ENCODE results near the gene APC. TPM values are rescaled to one million over a fixed set of nuclear protein-coding genes. Genes with fewer than 3 reads are reported as not detected.

APC gene
- polyA plus RNA-seq, 1 experiment: 14.7 TPM

- CTCF ChIA-PET: interaction anchor here (1.1 kb wide), 1 partner anchor 13 kb away, joined by 3 read pairs; no protein-coding TSS in a partner anchor
Observed at GRCh38 chr5:112799661-112800060, 62.0 kb downstream of the APC start.

DNA sequence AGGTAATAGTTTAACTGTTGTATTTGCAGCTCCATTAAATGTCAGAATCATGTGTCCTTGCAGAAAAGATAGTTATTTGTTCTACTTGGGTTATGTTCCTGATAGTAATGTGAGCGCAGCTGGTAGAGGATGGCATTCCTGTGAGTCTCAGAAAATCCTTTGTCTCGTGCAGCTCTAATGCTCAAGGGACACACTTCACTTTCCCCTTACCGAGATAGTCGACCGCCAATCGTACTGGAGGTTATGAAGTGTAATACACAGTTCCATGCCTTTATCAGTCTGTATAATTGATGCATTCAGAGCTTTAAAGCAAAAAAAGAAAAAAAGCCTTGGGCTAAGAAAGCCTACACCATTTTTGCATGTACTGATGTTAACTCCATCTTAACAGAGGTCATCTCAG lies 63.2 kb downstream of the APC start:
- no peak overlapping the region for H3K4me3 ChIP-seq (ENCODE audit: low read depth, low read length)
- no peaks in the 10 kb centered on the region for H3K27me3 ChIP-seq (ENCODE audit: control insufficient read depth, insufficient read depth, low read length)
- H3K36me3 ChIP-seq (ENCODE audit: control insufficient read depth, insufficient read depth, low read length): no peaks in the 10 kb centered on the region; the same call in 1 of the 2 replicates
- CTCF ChIA-PET: interaction anchor here (0.8 kb wide), 1 partner anchor 31 kb away, joined by 3 read pairs; no protein-coding TSS in a partner anchor
- POLR2A ChIA-PET: no interaction called here
- DNase-seq (ENCODE audit: low read depth): no peak
- TF ChIP-seq, protein P1, sequence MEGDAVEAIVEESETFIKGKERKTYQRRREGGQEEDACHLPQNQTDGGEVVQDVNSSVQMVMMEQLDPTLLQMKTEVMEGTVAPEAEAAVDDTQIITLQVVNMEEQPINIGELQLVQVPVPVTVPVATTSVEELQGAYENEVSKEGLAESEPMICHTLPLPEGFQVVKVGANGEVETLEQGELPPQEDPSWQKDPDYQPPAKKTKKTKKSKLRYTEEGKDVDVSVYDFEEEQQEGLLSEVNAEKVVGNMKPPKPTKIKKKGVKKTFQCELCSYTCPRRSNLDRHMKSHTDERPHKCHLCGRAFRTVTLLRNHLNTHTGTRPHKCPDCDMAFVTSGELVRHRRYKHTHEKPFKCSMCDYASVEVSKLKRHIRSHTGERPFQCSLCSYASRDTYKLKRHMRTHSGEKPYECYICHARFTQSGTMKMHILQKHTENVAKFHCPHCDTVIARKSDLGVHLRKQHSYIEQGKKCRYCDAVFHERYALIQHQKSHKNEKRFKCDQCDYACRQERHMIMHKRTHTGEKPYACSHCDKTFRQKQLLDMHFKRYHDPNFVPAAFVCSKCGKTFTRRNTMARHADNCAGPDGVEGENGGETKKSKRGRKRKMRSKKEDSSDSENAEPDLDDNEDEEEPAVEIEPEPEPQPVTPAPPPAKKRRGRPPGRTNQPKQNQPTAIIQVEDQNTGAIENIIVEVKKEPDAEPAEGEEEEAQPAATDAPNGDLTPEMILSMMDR (IDR thresholded peaks at IDR 0.05; ENCODE audit: insufficient read depth, low read depth, low read length): no peak

More at GRCh38 chr5:112799661-112800060, 62.0 kb downstream of the APC start:
- DNase-seq (ENCODE audit: low read depth): no peak
- POLR2A ChIA-PET: no interaction called here
- Histone ChIP-seq H3K36me3 (ENCODE audit: control insufficient read depth, insufficient read depth, low read length) (no peaks in the 10 kb centered on the region), H3K4me3 (ENCODE audit: low read depth, low read length) (no peak overlapping the region), H3K27me3 (ENCODE audit: control insufficient read depth, insufficient read depth, low read length) (no peaks in the 10 kb centered on the region)
- TF ChIP-seq, protein P1 (IDR thresholded peaks at IDR 0.05; ENCODE audit: insufficient read depth, low read depth, low read length): no peak

- Histone ChIP-seq H3K36me3 (ENCODE audit: control insufficient read depth, insufficient read depth, low read length) (peaks cover 2% of the 10 kb centered on the region), H3K27me3 (ENCODE audit: control insufficient read depth, insufficient read depth, low read length) (no peaks in the 10 kb centered on the region), H3K4me3 (ENCODE audit: low read depth, low read length) (no peak overlapping the region)
- ChIA-PET POLR2A (no interaction called here), CTCF (interaction anchor here (1.1 to 1.9 kb wide), 2 partner anchors 37 to 112 kb away, joined by 3 to 10 read pairs; no protein-coding TSS in a partner anchor)
- DNase-seq (ENCODE audit: low read depth): no peak
- TF ChIP-seq, protein P1 (IDR thresholded peaks at IDR 0.05; ENCODE audit: insufficient read depth, low read depth, low read length): no peak
Observed at GRCh38 chr5:112811023-112811422, 73.3 kb downstream of the APC start.

DNA sequence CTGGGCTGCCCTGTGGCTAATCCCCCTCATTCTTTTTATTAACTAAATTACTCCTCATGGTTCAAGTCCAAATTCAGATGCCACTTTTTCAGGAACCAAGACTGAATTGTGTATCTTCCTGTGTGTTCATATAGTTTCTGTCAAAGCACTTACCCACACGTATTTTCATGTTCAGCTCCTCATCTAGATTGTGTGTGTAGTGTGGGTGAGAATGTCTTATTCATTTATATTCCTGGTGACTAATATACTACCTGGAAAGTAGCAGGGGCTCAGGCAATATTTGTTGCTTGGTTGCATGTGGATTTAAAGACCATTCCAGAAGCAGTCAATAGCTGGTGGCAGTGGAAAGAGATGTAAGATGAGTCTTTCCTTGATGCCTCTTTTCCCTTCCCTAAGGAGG lies 74.9 kb downstream of the APC start:
- no peak overlapping the region for H3K4me3 ChIP-seq (ENCODE audit: low read depth, low read length)
- CTCF ChIA-PET: interaction anchor here (1.1 to 1.9 kb wide), 3 partner anchors 13 to 36 kb away, joined by 3 to 10 read pairs (median 3); no protein-coding TSS in a partner anchor
- peaks cover 2% of the 10 kb centered on the region for H3K36me3 ChIP-seq (ENCODE audit: control insufficient read depth, insufficient read depth, low read length)
- DNase-seq (ENCODE audit: low read depth): no peak
- TF ChIP-seq, protein P1 (IDR thresholded peaks at IDR 0.05; ENCODE audit: insufficient read depth, low read depth, low read length): no peak
- POLR2A ChIA-PET: no interaction called here
- H3K27me3 ChIP-seq (ENCODE audit: control insufficient read depth, insufficient read depth, low read length): no peaks in the 10 kb centered on the region

DNA sequence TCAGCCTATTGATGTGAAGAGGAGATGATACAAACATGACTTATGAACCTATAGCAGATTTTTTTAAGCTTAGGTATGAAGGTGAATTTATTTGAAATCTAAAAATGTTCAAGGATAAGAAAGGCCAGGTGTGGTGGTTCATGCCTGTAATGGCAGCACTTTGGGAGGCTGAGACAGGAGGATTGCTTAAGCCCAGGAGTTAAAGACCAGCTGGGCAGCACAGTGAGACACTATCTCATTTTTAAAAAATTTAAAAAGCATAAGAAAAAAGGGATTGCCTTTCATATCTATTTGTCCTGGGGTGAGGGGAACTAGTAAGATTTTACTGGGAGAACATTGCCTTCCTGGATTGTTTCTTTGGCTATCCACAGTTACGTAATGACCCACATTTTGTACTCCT lies 82.6 kb downstream of the APC start:
- no peaks in the 10 kb centered on the region for H3K27me3 ChIP-seq (ENCODE audit: control insufficient read depth, insufficient read depth, low read length)
- H3K4me3 ChIP-seq (ENCODE audit: low read depth, low read length): no peak overlapping the region
- TF ChIP-seq, protein P1 (IDR thresholded peaks at IDR 0.05; ENCODE audit: insufficient read depth, low read depth, low read length): no peak
- ChIA-PET POLR2A (no interaction called here), CTCF (interaction anchor here (0.6 kb wide), 1 partner anchor 31 kb away, joined by 3 read pairs; no protein-coding TSS in a partner anchor)
- peaks cover 2% of the 10 kb centered on the region; the same call in 1 of the 2 replicates for H3K36me3 ChIP-seq (ENCODE audit: control insufficient read depth, insufficient read depth, low read length)
- no peak for DNase-seq (ENCODE audit: low read depth)
